Trophoblast cell (in vitro differentiated cells and primary cell): ENCODE measurements around the gene IRS1.

Source experiments
- DNase-seq, 2 donors: peaks; one replicate each; pipeline ENCODE4 v3.0.0-alpha.2; 2016
- H2AFZ ChIP-seq: 2 replicates; pipeline ENCODE4 v1.6.1; 2013; ENCODE audit warnings: low read length, moderate library complexity, mild to moderate bottlenecking; ENCODE audit not compliant: insufficient read depth, poor library complexity
- H2AK5ac ChIP-seq: 2 replicates; pipeline ENCODE4 v1.6.1; 2013; ENCODE audit warnings: mild to moderate bottlenecking, low read length
- H2BK120ac ChIP-seq: 2 replicates; pipeline ENCODE4 v1.6.1; 2013; ENCODE audit warnings: low read length, mild to moderate bottlenecking, moderate library complexity; ENCODE audit not compliant: insufficient read depth, poor library complexity
- H2BK12ac ChIP-seq: 2 replicates; pipeline ENCODE4 v1.6.1; 2013; ENCODE audit warnings: mild to moderate bottlenecking, low read length, moderate library complexity
- H2BK5ac ChIP-seq: 2 replicates; pipeline ENCODE4 v1.6.1; 2013; ENCODE audit warnings: low read length, low read depth, moderate library complexity, mild to moderate bottlenecking; ENCODE audit not compliant: poor library complexity
- H3K14ac ChIP-seq: 2 replicates; pipeline ENCODE4 v1.6.1; 2013; ENCODE audit warnings: mild to moderate bottlenecking, low read length
- H3K18ac ChIP-seq: 2 replicates; pipeline ENCODE4 v1.6.1; 2013; ENCODE audit warnings: mild to moderate bottlenecking, low read length
- H3K23ac ChIP-seq: 2 replicates; pipeline ENCODE4 v1.6.1; 2013; ENCODE audit warnings: low read length
- H3K27ac ChIP-seq: 2 replicates; pipeline ENCODE4 v1.5.1; 2013; ENCODE audit warnings: low read depth, mild to moderate bottlenecking, inconsistent platforms, low read length, moderate library complexity
- H3K27me3 ChIP-seq: 2 replicates; pipeline ENCODE4 v1.6.1; 2013; ENCODE audit warnings: inconsistent platforms, mild to moderate bottlenecking, low read length, moderate library complexity; ENCODE audit not compliant: insufficient read depth
- H3K36me3 ChIP-seq, 2 experiments: 1 replicate in 1 of 2; 2 replicates in 1 of 2; pipeline ENCODE4 v1.6.1; 2013; ENCODE audit warnings: low read length in 2 of 2, mild to moderate bottlenecking in 2 of 2, moderate library complexity in 1 of 2; ENCODE audit not compliant: insufficient read depth in 2 of 2, control insufficient read depth in 1 of 2
- H3K4ac ChIP-seq: 2 replicates; pipeline ENCODE4 v1.6.1; 2013; ENCODE audit warnings: low read depth, mild to moderate bottlenecking, low read length, moderate library complexity
- H3K4me1 ChIP-seq, 2 experiments: 1 replicate in 1 of 2; 2 replicates in 1 of 2; pipeline ENCODE4 v1.6.1; 2013; ENCODE audit warnings: low read length in 2 of 2, mild to moderate bottlenecking in 2 of 2, moderate library complexity in 1 of 2; ENCODE audit not compliant: insufficient read depth in 2 of 2, control insufficient read depth in 1 of 2
- H3K4me2 ChIP-seq: 2 replicates; pipeline ENCODE4 v1.6.1; 2013; ENCODE audit warnings: inconsistent platforms, mild to moderate bottlenecking, low read length, moderate library complexity
- H3K4me3 ChIP-seq: 2 replicates; pipeline ENCODE4 v1.5.1; 2013; ENCODE audit warnings: mild to moderate bottlenecking, low read depth, low read length, inconsistent platforms
- H3K79me1 ChIP-seq: one replicate; pipeline ENCODE4 v1.6.1; 2013; ENCODE audit warnings: low read length
- H3K79me2 ChIP-seq: 2 replicates; pipeline ENCODE4 v1.6.1; 2013; ENCODE audit warnings: low read length, mild to moderate bottlenecking; ENCODE audit not compliant: control insufficient read depth, insufficient read depth, poor library complexity
- H3K9ac ChIP-seq: 2 replicates; pipeline ENCODE4 v1.6.1; 2013; ENCODE audit warnings: mild to moderate bottlenecking, low read length
- H3K9me3 ChIP-seq: 2 replicates; pipeline ENCODE4 v1.6.1; 2013; ENCODE audit warnings: low read depth, mild to moderate bottlenecking, control low read depth, inconsistent platforms, low read length; ENCODE audit not compliant: insufficient read depth
- H4K12ac ChIP-seq: 2 replicates; pipeline ENCODE4 v1.6.1; 2013; ENCODE audit warnings: low read depth, mild to moderate bottlenecking, low read length, moderate library complexity
- H4K8ac ChIP-seq: 2 replicates; pipeline ENCODE4 v1.6.1; 2013; ENCODE audit warnings: low read depth, mild to moderate bottlenecking, low read length, moderate library complexity
- H4K91ac ChIP-seq: one replicate; pipeline ENCODE4 v1.6.1; 2013; ENCODE audit warnings: low read depth, mild to moderate bottlenecking, low read length, moderate library complexity
- WGBS: extraction: QIAGEN DNeasy Blood & Tissue Kit; methylation state at CpG from one replicate; pipeline ENCODE4 v1.1.7; 2013; ENCODE audit warnings: missing lambda C conversion rate; ENCODE audit not compliant: insufficient read length, insufficient coverage; ENCODE audit errors: extremely low coverage; 5-methylcytosine and 5-hydroxymethylcytosine counted together

The IRS1 gene

DNA sequence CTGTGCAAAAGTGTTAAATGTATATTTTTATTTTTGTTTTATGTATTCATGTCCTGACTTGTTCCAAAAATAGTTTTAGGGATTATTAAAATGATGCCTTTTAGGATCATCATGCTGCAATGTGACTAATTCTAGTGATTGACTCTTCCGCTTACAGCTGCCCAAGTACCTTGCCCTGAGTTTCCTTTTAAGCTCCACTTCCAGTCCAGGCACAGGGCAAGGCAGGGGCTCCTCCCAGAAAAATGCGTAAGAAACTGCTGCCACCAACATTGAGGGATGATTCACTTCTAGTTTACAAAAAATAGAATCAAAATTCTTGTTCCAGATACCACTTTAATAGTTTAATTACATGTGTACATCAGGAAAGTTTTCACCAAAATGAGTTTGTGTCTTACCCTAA, 116.4 kb downstream of the IRS1 start:
- no peaks in the 10 kb centered on the region for H3K36me3 ChIP-seq
- H3K79me1 ChIP-seq, result no peaks in the 10 kb centered on the region
- H3K4ac ChIP-seq, result no peak overlapping the region
- no peak overlapping the region for H3K4me2 ChIP-seq
- no peak overlapping the region for H2BK12ac ChIP-seq
- H3K14ac ChIP-seq, result no peak overlapping the region
- H2AFZ ChIP-seq, result no peak overlapping the region
- no peaks in the 10 kb centered on the region for H3K27me3 ChIP-seq
- no peak overlapping the region for H4K8ac ChIP-seq
- no peak for DNase-seq
- WGBS, result no CpG with 5 or more reads among the region's 2 CpGs
- no peak overlapping the region for H2AK5ac ChIP-seq
- H3K4me1 ChIP-seq, result no peaks in the 10 kb centered on the region
- no peak overlapping the region for H3K18ac ChIP-seq
- H3K79me2 ChIP-seq, result no peaks in the 10 kb centered on the region
- H4K12ac ChIP-seq, result no peak overlapping the region
- H4K91ac ChIP-seq, result no peak overlapping the region
- H2BK120ac ChIP-seq, result no peak overlapping the region
- H3K4me3 ChIP-seq, result no peak overlapping the region
- no peak overlapping the region for H3K23ac ChIP-seq
- no peak overlapping the region for H3K9ac ChIP-seq
- H3K9me3 ChIP-seq, result no peaks in the 10 kb centered on the region
- H2BK5ac ChIP-seq, result no peak overlapping the region
- H3K27ac ChIP-seq, result no peak overlapping the region
